GM19025 (cell line): ENCODE data around the gene ACOT7.
"Not testable (repeated sequence)": the region's sequence is repeated elsewhere in the genome, so short reads cannot be mapped to it uniquely, and the experiment has no call there.

Source experiments
- ATAC-seq: cut with Tn5 transposase; IDR thresholded peaks from one replicate; pipeline ENCODE4 v1.9.1; 2021; ENCODE audit warnings: mild to moderate bottlenecking, low read depth, moderate library complexity; ENCODE audit not compliant: unreplicated experiment

Gene ACOT7

GRCh38 chr1:6241887-6242740 is 151.5 kb downstream of the ACOT7 start:
- ATAC-seq, result no peak

DNA sequence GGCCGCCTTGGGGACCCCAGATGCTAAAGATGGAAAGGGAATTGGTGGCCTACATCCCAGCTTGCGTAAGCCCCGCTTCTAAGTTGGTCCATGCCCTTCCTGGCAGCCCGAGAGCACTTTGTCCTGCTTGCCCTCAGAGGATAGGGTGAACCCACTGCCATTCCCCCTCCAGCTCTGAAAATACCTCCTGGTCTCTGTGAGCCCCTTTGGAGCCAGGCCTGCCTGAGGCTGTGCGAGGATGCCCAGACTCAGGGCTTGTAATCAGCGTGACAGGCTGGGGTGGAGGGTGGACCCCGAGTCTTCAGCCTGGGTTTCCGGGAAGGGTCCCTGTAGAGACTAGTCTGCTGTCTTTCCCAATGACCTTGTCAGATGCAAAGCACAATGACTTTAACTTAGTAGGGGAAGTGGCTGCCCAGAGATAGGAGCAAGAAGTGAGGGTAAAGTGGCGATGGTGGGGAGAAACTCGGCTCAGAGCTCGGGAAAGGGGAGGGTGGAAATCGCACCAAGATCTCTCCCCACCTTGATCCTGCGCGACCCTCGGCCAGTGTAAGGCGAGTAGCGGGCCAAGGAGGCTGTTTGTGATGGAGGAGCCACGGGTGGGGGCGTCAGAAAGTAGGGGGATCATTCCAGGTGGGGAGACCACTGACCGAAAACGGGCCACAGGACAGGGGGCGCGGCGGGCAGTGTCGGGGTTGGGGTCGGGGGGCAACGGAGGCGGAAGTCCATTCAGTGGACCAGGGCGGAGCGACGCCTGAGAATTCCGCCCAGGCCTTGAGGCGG is 152.3 kb downstream of the ACOT7 start:
- ATAC-seq, result no peak

GRCh38 chr1:6239950-6240768 is 153.4 kb downstream of the ACOT7 start:
- no peak for ATAC-seq

- no peak for ATAC-seq
These were observed 154.3 kb downstream of the ACOT7 start for GRCh38 chr1:6239213-6239752.

- no peak for ATAC-seq
These were observed 156.5 kb downstream of the ACOT7 start for GRCh38 chr1:6237093-6237492.

GRCh38 chr1:6235296-6235677 is 158.3 kb downstream of the ACOT7 start:
- peak; percentile 27 for ATAC-seq

DNA sequence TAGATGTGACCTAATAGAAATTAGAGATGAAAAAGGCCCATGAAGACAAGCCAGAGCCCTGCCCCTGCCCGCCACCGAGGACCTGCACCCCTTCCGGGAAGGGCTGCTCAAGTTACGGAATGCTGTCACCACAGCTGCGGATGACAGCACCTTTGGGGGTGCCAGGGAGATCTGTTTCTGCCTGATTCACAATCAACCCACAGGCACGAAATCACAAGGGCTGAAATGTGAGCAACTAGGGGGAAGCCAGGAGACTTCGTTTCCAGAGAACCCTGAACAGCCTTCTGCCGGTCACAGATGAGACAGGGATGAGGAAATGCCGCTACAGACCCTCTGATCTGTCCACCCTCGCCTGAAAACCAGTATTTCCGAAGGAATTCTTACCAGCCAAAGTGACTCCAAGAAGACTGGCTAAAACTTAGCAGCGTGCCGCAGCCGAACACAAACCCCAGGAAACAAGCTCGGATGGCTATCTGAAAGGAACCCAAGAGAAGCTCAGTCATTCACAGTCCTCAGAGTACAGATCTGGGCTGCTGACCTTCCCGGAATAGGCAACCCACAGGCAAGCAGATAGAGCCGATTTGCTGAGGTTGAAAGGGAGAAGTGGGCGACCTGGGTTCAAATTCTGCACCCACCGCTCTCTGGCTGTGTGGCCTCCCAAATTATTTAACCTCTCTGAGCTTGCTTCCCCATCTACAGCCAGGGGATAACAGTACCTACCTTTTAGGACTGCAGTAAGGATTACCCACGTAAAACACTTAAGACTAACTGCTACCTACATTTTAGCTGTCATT is 158.9 kb downstream of the ACOT7 start:
- ATAC-seq, result no peak

DNA sequence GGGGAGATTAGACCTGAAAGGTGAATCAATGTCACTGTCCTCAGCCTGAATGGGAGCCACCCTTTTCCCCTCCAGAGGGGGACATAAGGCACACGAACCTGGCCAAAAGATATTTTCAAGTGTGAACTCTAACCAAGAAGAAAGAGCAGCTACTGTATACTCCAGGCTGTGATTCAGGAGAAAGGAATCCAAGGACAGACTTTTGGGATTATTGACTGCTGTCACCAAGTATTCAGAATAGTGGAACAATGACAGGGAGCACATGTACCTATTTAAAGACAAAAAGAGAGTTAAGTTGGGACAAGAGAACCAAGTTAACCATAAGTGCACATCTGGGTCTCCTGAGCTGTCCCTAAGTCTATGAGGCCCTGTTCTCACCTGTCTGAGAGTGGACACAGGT is 160.2 kb downstream of the ACOT7 start:
- no peak for ATAC-seq

GRCh38 chr1:6225651-6226050 is 167.9 kb downstream of the ACOT7 start:
- ATAC-seq, result no peak

DNA sequence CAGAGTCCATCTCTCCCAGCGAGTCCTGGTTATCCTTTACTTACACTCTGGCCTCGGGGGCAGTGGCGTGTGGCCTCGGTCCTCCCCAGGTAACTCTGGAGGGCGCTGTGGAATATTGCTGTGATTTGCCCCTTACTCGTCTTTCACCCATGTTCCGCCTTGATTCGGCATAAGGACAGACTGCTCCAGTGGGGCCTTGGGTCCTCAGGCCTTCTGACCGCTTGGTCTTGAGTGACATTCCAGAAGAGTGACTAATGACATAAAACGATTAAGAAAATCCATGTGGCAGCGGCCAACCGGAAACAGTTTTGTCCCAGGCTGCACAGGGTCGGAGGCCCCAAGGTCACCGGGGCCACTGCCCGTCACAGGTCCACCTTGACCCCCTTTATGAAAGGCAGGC is 168.8 kb downstream of the ACOT7 start:
- ATAC-seq, result no peak

GRCh38 chr1:6223617-6224016 is 169.9 kb downstream of the ACOT7 start:
- ATAC-seq, result no peak

DNA sequence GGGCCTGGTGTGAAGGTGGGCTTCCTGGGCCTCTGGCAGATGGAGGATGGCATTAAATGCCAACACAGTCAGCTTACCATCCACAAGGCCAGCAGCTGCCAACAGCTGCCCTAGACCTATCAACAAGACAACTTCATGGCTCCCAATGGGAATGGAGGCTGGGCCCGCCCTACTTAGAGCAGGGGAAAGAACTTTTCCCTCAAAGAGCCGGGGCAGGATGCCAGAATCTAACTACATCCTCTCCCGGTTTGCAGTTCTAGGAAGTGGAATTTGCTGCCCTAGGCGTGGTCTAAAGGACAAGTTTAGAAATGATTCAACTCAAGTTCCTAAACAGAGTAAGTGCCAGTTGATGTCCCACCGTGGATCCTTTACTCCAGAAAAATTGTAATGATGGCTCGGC is 170.9 kb downstream of the ACOT7 start:
- ATAC-seq, result no peak

GRCh38 chr1:6221210-6221784 is 172.3 kb downstream of the ACOT7 start:
- no peak for ATAC-seq

DNA sequence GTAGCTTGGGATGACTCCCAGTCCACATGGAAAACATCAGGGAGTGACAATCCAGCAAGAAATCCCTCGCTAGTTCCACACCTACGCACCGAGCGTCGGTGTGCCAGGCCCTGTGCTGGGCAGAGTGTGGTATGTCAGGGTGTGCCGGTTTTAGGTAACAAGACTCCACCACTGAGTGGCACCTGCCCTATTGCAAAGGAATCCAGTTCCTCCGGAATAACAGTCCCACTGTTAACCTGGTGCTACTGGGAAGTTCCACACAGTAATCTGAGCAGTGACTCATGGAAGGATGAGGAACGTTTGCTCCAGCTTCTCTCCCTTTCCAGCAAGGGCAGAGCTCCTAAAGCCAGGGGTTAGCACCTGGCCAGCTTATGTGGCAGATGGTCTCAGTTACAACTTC is 173.3 kb downstream of the ACOT7 start:
- no peak for ATAC-seq

DNA sequence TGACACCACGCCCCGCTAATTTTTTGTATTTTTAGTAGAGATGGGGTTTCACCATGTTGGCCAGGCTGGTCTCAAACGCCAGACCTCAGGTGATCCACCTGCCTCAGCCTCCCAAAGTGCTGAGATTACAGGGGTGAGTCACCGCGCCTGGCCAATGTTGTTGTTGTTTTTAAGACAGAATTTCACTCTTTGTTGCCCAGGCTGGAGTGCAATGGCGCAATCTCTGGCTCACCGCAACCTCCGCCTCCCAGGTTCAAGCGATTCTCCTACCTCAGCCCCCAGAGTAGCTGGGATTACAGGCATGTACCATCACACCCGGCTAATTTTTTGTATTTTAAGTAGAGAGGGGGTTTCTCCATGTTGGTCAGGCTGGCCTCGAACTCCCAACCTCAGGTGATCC is 173.9 kb downstream of the ACOT7 start:
- ATAC-seq, result not testable (repeated sequence)

GRCh38 chr1:6218375-6219164 is 175.0 kb downstream of the ACOT7 start:
- ATAC-seq, result no peak
